HepG2 (cell line): ENCODE results near the gene DNAJC4. TPM values are rescaled to one million over a fixed set of nuclear protein-coding genes. Genes with fewer than 3 reads are reported as not detected.

Source experiments
- ATAC-seq: fragments of 200-7000 bp; cut with Tn5 transposase; 3 replicates; pipeline ENCODE4 v1.9.1; 2020; ENCODE audit warnings: mild to moderate bottlenecking, moderate library complexity
- BruUV-seq: library from RNA; stranded (reverse); fragments of 400-500 nt; replicated peaks from 2 replicates; lab custom pipeline; 2021; lab: Mats Ljungman, UMichigan
- CTCF ChIA-PET: fragments of 300-600 bp; formaldehyde crosslinking; extraction: SDS; loops from one replicate; lab custom pipeline; 2021; ENCODE audit warnings: low total read pairs, inconsistent platforms, low intra/inter-chr PET ratio; lab: Yijun Ruan, JAX
- POLR2A ChIA-PET: fragments of 350-600 bp; sonication (Branson Sonifier 250); formaldehyde crosslinking; loops from one replicate; lab custom pipeline; 2020; ENCODE audit warnings: antibody characterized with exemption, inconsistent platforms; lab: Yijun Ruan, JAX
- DNase-seq: peaks from one replicate; pipeline ENCODE4 v3.0.0-alpha.2; 2015; ENCODE audit warnings: low spot score
- FAIRE-seq: peaks from 3 replicates; lab custom pipeline; 2011; peaks lifted over from hg19 to GRCh38; lab: Jason Lieb, UNC
- H2AFZ ChIP-seq: one replicate; pipeline ENCODE4 v1.6.1; 2011; ENCODE audit warnings: low read length, inconsistent platforms
- H3K27ac ChIP-seq: fragments of 300-600 bp; 3 replicates; pipeline ENCODE4 v1.8.0; 2011; ENCODE audit warnings: mixed run types, mild to moderate bottlenecking, mixed read lengths, low read length, inconsistent platforms; ENCODE audit not compliant: insufficient read depth; ENCODE audit errors: extremely low read length
- H3K27me3 ChIP-seq, 2 experiments: fragments of 200-600 bp in 1 of 2; 2 replicates in 1 of 2; 3 replicates in 1 of 2; pipeline versions ENCODE4 v1.6.0 to v1.8.0; 2011; ENCODE audit warnings: low read length in 2 of 2, mild to moderate bottlenecking in 2 of 2, moderate library complexity in 2 of 2, inconsistent platforms in 1 of 2; ENCODE audit not compliant: insufficient read depth in 2 of 2, control insufficient read depth in 1 of 2
- H3K36me3 ChIP-seq, 2 experiments: fragments of 200-600 bp in 1 of 2; replicated peaks in 1 of 2; 2 replicates in 1 of 2; 3 replicates in 1 of 2; pipeline versions ENCODE4 v1.5.1 to v1.8.0; 2011; ENCODE audit warnings: low read length in 2 of 2, inconsistent platforms in 1 of 2; ENCODE audit not compliant: insufficient read depth in 2 of 2, control insufficient read depth in 1 of 2
- H3K4me1 ChIP-seq: 2 replicates; pipeline ENCODE4 v1.5.1; 2012; ENCODE audit warnings: low read length, inconsistent platforms; ENCODE audit not compliant: insufficient read depth
- H3K4me2 ChIP-seq: 2 replicates; pipeline ENCODE4 v1.6.0; 2011; ENCODE audit warnings: low read depth, low read length, inconsistent platforms
- H3K4me3 ChIP-seq, 3 experiments: fragments of 200-600 bp in 1 of 3; sonication (generic), shearing (Covaris generic) in 1 of 3; replicated peaks in 1 of 3; 2 replicates each; pipeline ENCODE4 v1.5.1; 2011 to 2016; ENCODE audit warnings: low read length in 3 of 3, inconsistent platforms in 2 of 3, low read depth in 2 of 3, mild to moderate bottlenecking in 2 of 3, control low read depth in 1 of 3, mixed read lengths in 1 of 3; ENCODE audit not compliant: insufficient read depth in 1 of 3
- H3K79me2 ChIP-seq: one replicate; pipeline ENCODE4 v1.6.1; 2011; ENCODE audit warnings: low read length, inconsistent platforms; ENCODE audit not compliant: insufficient read depth
- H3K9ac ChIP-seq: 2 replicates; pipeline ENCODE4 v1.6.0; 2011; ENCODE audit warnings: mild to moderate bottlenecking, low read depth, low read length, inconsistent platforms; ENCODE audit not compliant: insufficient read depth
- H3K9me3 ChIP-seq: 2 replicates; pipeline ENCODE4 v1.5.1; 2012; ENCODE audit warnings: mild to moderate bottlenecking, low read length
- H4K20me1 ChIP-seq: 2 replicates; pipeline ENCODE4 v1.6.0; 2011; ENCODE audit warnings: inconsistent platforms, mild to moderate bottlenecking, low read length, moderate library complexity; ENCODE audit not compliant: insufficient read depth
- ASH2L ChIP-seq: fragments of 300-600, 200-600 bp; sonication (generic); IDR thresholded peaks from 2 replicates; pipeline ENCODE4 v1.7.0; 2017; ENCODE audit warnings: low read depth, mild to moderate bottlenecking, moderate library complexity, mixed read lengths, low read length; ENCODE audit not compliant: insufficient read length
- DNMT3B ChIP-seq: conservative IDR thresholded peaks from 2 replicates; pipeline ENCODE4 v1.6.1; 2016; ENCODE audit warnings: missing biosample characterization, control low read depth
- GATA4 ChIP-seq: sonication (generic); IDR thresholded peaks from 2 replicates; pipeline ENCODE4 v1.6.1; 2016; ENCODE audit warnings: antibody characterized with exemption, low read depth, borderline replicate concordance
- SUZ12 ChIP-seq: fragments of 150-350 bp; IDR thresholded peaks from 2 replicates; pipeline ENCODE4 v1.6.1; 2014; ENCODE audit warnings: low read depth, low read length
- TEAD2 ChIP-seq: sonication (generic); formaldehyde crosslinking; IDR thresholded peaks from 2 replicates; pipeline ENCODE4 v1.9.0; 2021; ENCODE audit warnings: missing genetic modification reagents
- ZNF234 ChIP-seq: sonication (generic); formaldehyde crosslinking; conservative IDR thresholded peaks from 2 replicates; pipeline ENCODE4 v1.5.1; 2020; ENCODE audit warnings: mild to moderate bottlenecking, missing genetic modification reagents
- ZNF562 ChIP-seq: sonication (generic); formaldehyde crosslinking; IDR thresholded peaks from 2 replicates; pipeline ENCODE4 v1.8.0; 2022; ENCODE audit warnings: missing genetic modification reagents, borderline replicate concordance
- WGBS: methylation state at CpG from one replicate; pipeline ENCODE4 v1.1.6; 2017; ENCODE audit warnings: low lambda C conversion rate; 5-methylcytosine and 5-hydroxymethylcytosine counted together
- in situ Hi-C: cut with HindIII; loops from 2 replicates; pipeline ENCODE4 v1.10.0; 2017; ENCODE audit warnings: low pct_unique_long_range_greater_than_20kb; ENCODE audit not compliant: extremely low pct_ligation_motif_present
- intact Hi-C: fragments of 100-400 bp; cut with micrococcal nuclease; formaldehyde crosslinking; loops from one replicate; pipeline ENCODE4 v1.10.0; 2022; ENCODE audit not compliant: unreplicated experiment
- polyA plus RNA-seq, 8 experiments: library from polyadenylated mRNA; depleted of rRNA in 3 of 8; stranded (reverse) in 7 of 8; unstranded in 1 of 8; fragments of >200 nt; fragmentation: Illumina TruSeq in 4 of 8; extraction: Trizol in 4 of 8; gene quantifications; 2 replicates each; pipeline versions ENCODE4 v1.2.1 to v1.2.3, GENCODE V29; 2011 to 2016; ENCODE audit warnings: low read depth in 4 of 8, missing spikeins in 1 of 8, mixed read lengths in 1 of 8; ENCODE audit not compliant: insufficient read depth in 1 of 8
- total RNA-seq, 5 experiments: library from RNA; depleted of rRNA; stranded (reverse); fragments of >200 nt; fragmentation: Illumina TruSeq; extraction: Trizol; gene quantifications; 2 replicates each; pipeline ENCODE4 v1.2.3, GENCODE V29; 2016; ENCODE audit warnings: low read depth in 1 of 5
- TF ChIP-seq, protein P1 (sequence below): sonication (generic); formaldehyde crosslinking; IDR thresholded peaks from 2 replicates; pipeline ENCODE4 v1.8.1; 2023; ENCODE audit warnings: mild to moderate bottlenecking, missing genetic modification reagents
- TF ChIP-seq, protein P2 (sequence below): sonication (generic); formaldehyde crosslinking; IDR thresholded peaks from 2 replicates; pipeline ENCODE4 v1.5.1; 2020; ENCODE audit warnings: missing genetic modification reagents, mild to moderate bottlenecking, borderline replicate concordance

The DNAJC4 gene
- total and polyA plus RNA-seq, 2 of the 13 experiments (the other 11 are each of a cell fraction or from before 2014, with no cell fraction given): 10.3 to 60.8 TPM

DNA sequence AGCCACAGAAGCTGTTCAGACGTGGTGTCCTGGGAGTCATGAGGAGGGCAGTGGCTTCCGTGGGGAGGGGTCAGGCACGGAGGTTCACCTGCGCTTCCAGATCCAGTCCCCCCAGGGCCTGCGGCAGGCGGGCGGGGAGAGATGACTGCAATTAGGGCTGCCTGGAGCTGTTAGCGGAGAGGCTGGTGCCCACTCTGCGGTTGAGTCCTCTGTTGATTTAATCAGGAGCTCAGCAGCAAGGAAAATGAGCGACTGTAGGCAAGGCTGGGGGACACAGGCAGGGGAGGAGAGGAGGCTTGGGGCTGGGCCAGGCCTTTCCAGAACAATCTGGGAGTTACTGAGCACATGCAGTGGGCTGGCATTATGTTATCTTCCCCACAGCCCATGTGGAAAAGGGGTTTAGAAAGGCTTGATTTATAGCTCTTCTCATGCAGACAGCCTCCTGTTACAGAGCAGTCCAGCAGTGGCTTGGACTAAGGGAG, 34.1 kb downstream of the DNAJC4 start:
- TF ChIP-seq GATA4 (no peak), SUZ12 (no peak), ZNF234 (CRISPR knock-in tag) (no peak), ASH2L (no peak), TEAD2 (CRISPR knock-in tag) (no peak), DNMT3B (no peak), ZNF562 (CRISPR knock-in tag) (no peak)
- TF ChIP-seq, protein P1, sequence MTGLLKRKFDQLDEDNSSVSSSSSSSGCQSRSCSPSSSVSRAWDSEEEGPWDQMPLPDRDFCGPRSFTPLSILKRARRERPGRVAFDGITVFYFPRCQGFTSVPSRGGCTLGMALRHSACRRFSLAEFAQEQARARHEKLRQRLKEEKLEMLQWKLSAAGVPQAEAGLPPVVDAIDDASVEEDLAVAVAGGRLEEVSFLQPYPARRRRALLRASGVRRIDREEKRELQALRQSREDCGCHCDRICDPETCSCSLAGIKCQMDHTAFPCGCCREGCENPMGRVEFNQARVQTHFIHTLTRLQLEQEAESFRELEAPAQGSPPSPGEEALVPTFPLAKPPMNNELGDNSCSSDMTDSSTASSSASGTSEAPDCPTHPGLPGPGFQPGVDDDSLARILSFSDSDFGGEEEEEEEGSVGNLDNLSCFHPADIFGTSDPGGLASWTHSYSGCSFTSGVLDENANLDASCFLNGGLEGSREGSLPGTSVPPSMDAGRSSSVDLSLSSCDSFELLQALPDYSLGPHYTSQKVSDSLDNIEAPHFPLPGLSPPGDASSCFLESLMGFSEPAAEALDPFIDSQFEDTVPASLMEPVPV: no peak
- TF ChIP-seq, protein P2, sequence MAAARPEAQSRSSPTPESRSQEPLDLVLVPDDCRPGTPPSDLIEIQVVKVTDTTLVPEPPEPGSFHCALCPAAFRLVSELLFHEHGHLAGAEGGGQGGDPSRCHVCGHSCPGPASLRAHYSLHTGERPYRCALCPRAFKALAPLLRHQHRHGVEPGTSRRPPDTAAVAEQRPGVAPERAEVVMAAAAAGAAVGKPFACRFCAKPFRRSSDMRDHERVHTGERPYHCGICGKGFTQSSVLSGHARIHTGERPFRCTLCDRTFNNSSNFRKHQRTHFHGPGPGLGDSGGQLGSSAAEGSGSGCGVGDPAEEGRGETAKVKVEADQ (CRISPR knock-in tag): no peak
- intact Hi-C loops (no loop called here), in situ Hi-C loops (no loop called here)
- no peaks in the 10 kb centered on the region for H3K27me3 ChIP-seq
- H3K79me2 ChIP-seq: peaks cover 4% of the 10 kb centered on the region
- CTCF ChIA-PET: no interaction called here
- no peak overlapping the region for H3K9ac ChIP-seq
- no peak overlapping the region for H3K27ac ChIP-seq
- no TSS peak for BruUV-seq
- DNase-seq (no peak), FAIRE-seq (no peak), ATAC-seq (no peak)
- POLR2A ChIA-PET: interaction anchor here (1.4 kb wide), 1 partner anchor 12 kb away, joined by 7 read pairs; no protein-coding TSS in a partner anchor
- H4K20me1 ChIP-seq: no peaks in the 10 kb centered on the region
- H3K4me3 ChIP-seq: no peak overlapping the region
- no peaks in the 10 kb centered on the region for H3K9me3 ChIP-seq
- H3K4me1 ChIP-seq: peaks cover 15% of the 10 kb centered on the region
- peaks cover 2 to 25% of the 10 kb centered on the region in 2 experiments; a peak in 4 of 5 replicates for H3K36me3 ChIP-seq
- WGBS: 100% methylated on average over 9 of the region's 10 CpGs
- H2AFZ ChIP-seq: no peak overlapping the region
- no peak overlapping the region for H3K4me2 ChIP-seq
